ENCODE data around the gene FKBP1A.

- TF ChIP-seq NFRKB (IDR thresholded peaks at IDR 0.05), result no peak
- no peak for TF ChIP-seq ARNT (IDR thresholded peaks at IDR 0.05)
- TF ChIP-seq PKNOX1 (IDR thresholded peaks at IDR 0.05), result no peak
- TF ChIP-seq FOXA1 (IDR thresholded peaks at IDR 0.05), result no peak
- no peak for TF ChIP-seq HDGF (IDR thresholded peaks at IDR 0.05; ENCODE audit: borderline replicate concordance)
- TF ChIP-seq CTBP1 (IDR thresholded peaks at IDR 0.05; ENCODE audit: borderline replicate concordance), result no peak
- no peak for TF ChIP-seq ELF4 (IDR thresholded peaks at IDR 0.05)
- TF ChIP-seq BHLHE40 (IDR thresholded peaks at IDR 0.05; ENCODE audit: borderline replicate concordance), result no peak
- no peak for TF ChIP-seq L3MBTL2 (conservative IDR thresholded peaks at IDR 0.05)
- no peak for TF ChIP-seq SP1 (IDR thresholded peaks at IDR 0.05)
- TF ChIP-seq LEF1 (IDR thresholded peaks at IDR 0.05; ENCODE audit: borderline replicate concordance), result no peak
- TF ChIP-seq FOXM1 (IDR thresholded peaks at IDR 0.05; ENCODE audit: borderline replicate concordance), result no peak
- no peak for TF ChIP-seq TARDBP (IDR thresholded peaks at IDR 0.05)
- TF ChIP-seq FOXK2 (IDR thresholded peaks at IDR 0.05), result no peak
Observed at GRCh38 chr20:1430004-1430451, 37.2 kb upstream of the FKBP1A start.
